HG02763 (cell line): ENCODE data around the gene MAD1L1.
"Not testable (repeated sequence)": the region's sequence is repeated elsewhere in the genome, so short reads cannot be mapped to it uniquely, and the experiment has no call there.

Source experiments
- ATAC-seq: cut with Tn5 transposase; IDR thresholded peaks from one replicate; pipeline ENCODE4 v1.9.1; 2021; ENCODE audit warnings: mild to moderate bottlenecking, moderate library complexity; ENCODE audit not compliant: unreplicated experiment

MAD1L1 gene

GRCh38 chr7:1936531-1937251, 296.1 kb downstream of the MAD1L1 start:
- no peak for ATAC-seq

GRCh38 chr7:1936006-1936310, 296.8 kb downstream of the MAD1L1 start:
- ATAC-seq, result no peak

GRCh38 chr7:1935176-1936005, 297.4 kb downstream of the MAD1L1 start:
- ATAC-seq, result no peak

GRCh38 chr7:1934756-1935155, 298.0 kb downstream of the MAD1L1 start:
- ATAC-seq, result no peak

- ATAC-seq, result no peak
Observed at GRCh38 chr7:1934017-1934416, 298.7 kb downstream of the MAD1L1 start.

- no peak for ATAC-seq
Observed at GRCh38 chr7:1933066-1933750, 299.5 kb downstream of the MAD1L1 start.

- no peak for ATAC-seq
Observed at GRCh38 chr7:1931951-1932270, 300.8 kb downstream of the MAD1L1 start.

GRCh38 chr7:1931256-1931950, 301.3 kb downstream of the MAD1L1 start:
- no peak for ATAC-seq

- ATAC-seq, result no peak
Observed at GRCh38 chr7:1930381-1931065, 302.2 kb downstream of the MAD1L1 start.

GRCh38 chr7:1929349-1929925, 303.3 kb downstream of the MAD1L1 start:
- not testable (repeated sequence) for ATAC-seq

- ATAC-seq, result no peak
Observed at GRCh38 chr7:1928645-1929348, 303.9 kb downstream of the MAD1L1 start.

GRCh38 chr7:1927937-1928644, 304.7 kb downstream of the MAD1L1 start:
- no peak for ATAC-seq

GRCh38 chr7:1926908-1927306, 305.8 kb downstream of the MAD1L1 start:
- ATAC-seq, result no peak

- ATAC-seq, result no peak
Observed at GRCh38 chr7:1925973-1926907, 306.5 kb downstream of the MAD1L1 start.

GRCh38 chr7:1925349-1925748, 307.4 kb downstream of the MAD1L1 start:
- no peak for ATAC-seq

- no peak for ATAC-seq
Observed at GRCh38 chr7:1924258-1924817, 308.4 kb downstream of the MAD1L1 start.

GRCh38 chr7:1923409-1924257, 309.1 kb downstream of the MAD1L1 start:
- no peak for ATAC-seq
